ENCODE data around the gene ACER1.

Gene ACER1

GRCh38 chr19:6263735-6264444 is 69.5 kb downstream of the ACER1 start:
- DNase-seq, result no peak

GRCh38 chr19:6263306-6263705 is 70.1 kb downstream of the ACER1 start:
- DNase-seq, result no peak

- no peak for DNase-seq
These were observed 70.9 kb downstream of the ACER1 start for GRCh38 chr19:6262519-6262918.

- DNase-seq, result no peak
These were observed 71.5 kb downstream of the ACER1 start for GRCh38 chr19:6261883-6262282.

GRCh38 chr19:6260912-6261650 is 72.3 kb downstream of the ACER1 start:
- no peak for DNase-seq

- no peak for DNase-seq
These were observed 73.0 kb downstream of the ACER1 start for GRCh38 chr19:6260376-6260775.

GRCh38 chr19:6259312-6259861 is 74.0 kb downstream of the ACER1 start:
- DNase-seq, result no peak

- DNase-seq, result no peak
These were observed 74.5 kb downstream of the ACER1 start for GRCh38 chr19:6258812-6259311.
